Activated CD8-positive, alpha-beta T cell treated with anti-CD3 and anti-CD28 coated beads, Interleukin-2, amount 10 ng/mL, durations not matched to agents 7 days and 5 days (primary cell): ENCODE measurements around the gene SLC41A3. TPM values are rescaled to one million over a fixed set of nuclear protein-coding genes. Genes with fewer than 3 reads are reported as not detected.
"Not testable (repeated sequence)": the region's sequence is repeated elsewhere in the genome, so short reads cannot be mapped to it uniquely, and the experiment has no call there.

Source experiments
- ATAC-seq: fragments of 150-1000 bp; cut with Tn5 transposase; one replicate; pipeline ENCODE4 v1.10.0; 2021; ENCODE audit warnings: moderate library complexity
- CTCF ChIA-PET: fragments of 350-600 bp; sonication (Branson Sonifier 250); formaldehyde crosslinking; loops from one replicate; lab custom pipeline; 2021; ENCODE audit warnings: antibody characterized with exemption; lab: Charles Lee
- POLR2A ChIA-PET: fragments of 350-600 bp; sonication (Branson Sonifier 250); formaldehyde crosslinking; loops from one replicate; lab custom pipeline; 2021; ENCODE audit warnings: antibody characterized with exemption; lab: Charles Lee
- DNase-seq: peaks from one replicate; pipeline ENCODE4 v3.0.0-alpha.2; 2020
- H3K27ac Mint-ChIP-seq: one replicate; pipeline ENCODE4 v1.8.0; 2021; ENCODE audit warnings: mild to moderate bottlenecking, mixed read lengths
- H3K27me3 Mint-ChIP-seq: one replicate; pipeline ENCODE4 v1.8.0; 2021; ENCODE audit warnings: low read depth, mixed read lengths
- H3K36me3 Mint-ChIP-seq: one replicate; pipeline ENCODE4 v1.8.0; 2021; ENCODE audit warnings: low read depth, mixed read lengths
- H3K4me1 Mint-ChIP-seq: one replicate; pipeline ENCODE4 v1.8.0; 2021; ENCODE audit warnings: low read depth, mixed read lengths
- H3K4me3 Mint-ChIP-seq: one replicate; pipeline ENCODE4 v1.8.0; 2021; ENCODE audit warnings: mild to moderate bottlenecking, mixed read lengths
- H3K9me3 Mint-ChIP-seq: one replicate; pipeline ENCODE4 v1.8.0; 2022; ENCODE audit warnings: mixed read lengths; ENCODE audit not compliant: insufficient read depth
- total RNA-seq, 2 experiments: library from RNA; stranded (reverse); gene quantifications; one replicate each; pipeline ENCODE4 v1.2.3, GENCODE V29; 2021

SLC41A3 gene
- total RNA-seq, 2 experiments from 2014 or later, result 22.0 to 26.5 TPM

DNA sequence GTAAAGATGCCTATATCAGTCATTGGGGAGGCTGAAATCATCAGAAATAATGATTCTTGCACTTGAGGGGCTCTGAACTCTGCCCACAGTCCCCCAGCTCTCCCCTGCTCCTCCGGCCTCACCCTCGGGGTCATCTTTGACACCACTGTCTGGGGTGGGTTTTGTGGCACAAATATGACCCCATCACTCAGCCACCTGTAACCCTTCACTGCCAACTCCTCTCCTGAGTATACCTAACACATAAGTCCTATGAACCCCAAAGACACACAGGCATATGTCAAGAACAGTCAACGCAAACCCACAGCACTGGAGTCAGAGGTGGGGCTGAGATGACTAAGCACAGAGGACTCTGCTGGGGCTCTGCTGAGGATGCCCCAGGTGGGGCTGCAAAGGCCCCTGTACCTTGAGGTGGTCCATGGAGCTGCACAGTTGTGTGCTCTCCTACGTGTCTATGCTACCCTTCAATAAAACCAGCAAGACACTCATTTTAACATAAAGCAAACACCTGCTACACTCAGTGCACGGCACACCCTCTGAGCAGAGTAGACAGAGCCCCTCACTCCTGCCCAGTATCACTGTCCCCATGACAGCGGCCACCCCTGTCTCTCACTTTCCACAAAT is 29.9 kb downstream of the SLC41A3 start:
- Mint-ChIP-seq H3K27ac (no peak overlapping the region), H3K27me3 (no peaks in the 10 kb centered on the region), H3K9me3 (no peaks in the 10 kb centered on the region), H3K4me1 (peaks cover 7% of the 10 kb centered on the region), H3K36me3 (no peaks in the 10 kb centered on the region), H3K4me3 (no peak overlapping the region)
- POLR2A ChIA-PET, result no interaction called here
- CTCF ChIA-PET, result no interaction called here
- ATAC-seq (no peak), DNase-seq (no peak)

DNA sequence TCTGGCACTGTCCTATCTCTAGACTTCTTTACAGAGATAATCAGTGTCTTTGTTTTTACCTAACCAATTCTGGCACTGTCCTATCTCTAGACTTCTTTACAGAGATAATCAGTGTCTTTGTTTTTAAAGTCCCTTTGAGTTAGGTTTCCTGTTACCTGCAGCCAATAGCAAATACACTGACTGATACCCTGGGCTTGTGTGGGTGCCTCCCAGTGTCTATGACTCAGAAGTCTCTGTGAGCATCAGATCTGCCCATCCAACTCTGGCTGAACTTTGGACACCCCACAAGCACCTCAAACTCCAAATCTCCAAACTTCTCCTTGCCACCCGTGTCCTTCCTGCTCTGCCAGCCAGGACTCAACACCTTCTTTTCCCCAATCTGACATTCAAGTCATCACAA is 30.4 kb downstream of the SLC41A3 start:
- no peaks in the 10 kb centered on the region for H3K27me3 Mint-ChIP-seq
- H3K36me3 Mint-ChIP-seq, result no peaks in the 10 kb centered on the region
- CTCF ChIA-PET, result no interaction called here
- H3K4me3 Mint-ChIP-seq, result no peak overlapping the region
- ATAC-seq (no peak), DNase-seq (no peak)
- no peak overlapping the region for H3K27ac Mint-ChIP-seq
- H3K9me3 Mint-ChIP-seq, result no peaks in the 10 kb centered on the region
- peaks cover 7% of the 10 kb centered on the region for H3K4me1 Mint-ChIP-seq
- POLR2A ChIA-PET, result no interaction called here

DNA sequence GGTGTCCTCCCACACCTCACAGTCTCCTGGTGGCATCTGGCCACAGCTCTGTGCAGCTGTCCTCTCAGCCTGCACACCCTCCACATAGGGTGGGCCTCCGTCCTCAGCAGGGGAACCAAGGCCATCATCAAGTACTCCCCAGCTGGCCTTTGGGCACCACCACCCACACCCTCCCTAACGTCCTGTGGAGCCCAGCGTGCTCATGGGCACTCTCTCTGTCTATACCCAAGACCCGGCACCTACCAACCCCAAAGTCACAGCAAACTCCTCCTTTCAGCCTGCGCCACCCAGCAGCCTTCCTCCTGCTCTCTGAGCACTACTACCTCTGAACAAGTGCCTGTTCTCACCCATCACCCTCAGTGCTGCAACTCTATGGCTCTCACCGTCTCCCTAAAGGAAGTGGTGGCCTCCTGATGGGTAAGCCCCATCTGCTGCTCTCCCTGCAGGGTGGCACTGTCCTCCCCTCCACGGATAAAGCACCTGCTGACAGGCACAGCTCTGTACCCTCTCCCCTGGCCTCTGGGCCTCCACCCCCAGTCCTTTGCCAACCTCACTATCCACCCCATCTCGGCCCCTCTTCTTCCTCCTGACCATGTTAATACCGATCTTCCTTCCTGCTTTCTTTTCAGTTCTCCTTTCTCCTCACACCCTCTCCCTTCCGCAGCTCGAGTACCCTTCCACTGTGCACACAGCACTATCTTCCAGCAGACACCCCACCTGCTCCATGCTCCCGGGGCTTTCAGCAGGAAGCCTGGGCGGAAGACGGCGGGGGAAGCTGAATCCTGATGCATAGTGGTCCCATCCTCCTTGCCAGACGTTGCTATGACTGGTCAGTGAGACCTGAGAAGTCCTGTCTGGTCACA is 31.5 kb downstream of the SLC41A3 start:
- no peak for DNase-seq
- Mint-ChIP-seq H3K36me3 (no peaks in the 10 kb centered on the region), H3K4me1 (peaks cover 7% of the 10 kb centered on the region), H3K9me3 (no peaks in the 10 kb centered on the region), H3K27me3 (no peaks in the 10 kb centered on the region), H3K27ac (no peak overlapping the region), H3K4me3 (no peak overlapping the region)
- ChIA-PET POLR2A (no interaction called here), CTCF (no interaction called here)
- no peak for ATAC-seq

DNA sequence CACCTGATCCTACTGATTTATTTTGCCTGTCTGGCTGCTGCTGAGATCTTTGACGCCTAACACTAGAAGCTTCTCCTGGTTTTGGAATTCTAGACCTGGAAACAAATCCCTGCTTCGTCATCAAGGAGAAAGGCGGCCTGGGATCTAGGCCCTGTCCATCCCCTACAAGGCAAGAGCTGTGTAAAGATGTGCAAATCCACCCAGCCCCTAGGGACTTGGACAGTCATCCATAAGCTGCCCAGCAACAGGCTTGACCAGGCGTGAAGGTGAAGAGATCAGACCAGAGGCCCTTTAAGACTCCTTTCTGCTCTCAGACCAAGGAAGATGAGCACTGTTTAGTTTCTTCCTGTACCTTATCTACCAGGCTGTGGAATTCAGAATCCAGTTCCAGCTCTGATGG is 32.2 kb downstream of the SLC41A3 start:
- Mint-ChIP-seq H3K27ac (no peak overlapping the region), H3K4me3 (no peak overlapping the region), H3K9me3 (no peaks in the 10 kb centered on the region), H3K4me1 (peaks cover 7% of the 10 kb centered on the region), H3K36me3 (no peaks in the 10 kb centered on the region), H3K27me3 (no peaks in the 10 kb centered on the region)
- POLR2A ChIA-PET, result no interaction called here
- ATAC-seq (no peak), DNase-seq (no peak)
- CTCF ChIA-PET, result no interaction called here

DNA sequence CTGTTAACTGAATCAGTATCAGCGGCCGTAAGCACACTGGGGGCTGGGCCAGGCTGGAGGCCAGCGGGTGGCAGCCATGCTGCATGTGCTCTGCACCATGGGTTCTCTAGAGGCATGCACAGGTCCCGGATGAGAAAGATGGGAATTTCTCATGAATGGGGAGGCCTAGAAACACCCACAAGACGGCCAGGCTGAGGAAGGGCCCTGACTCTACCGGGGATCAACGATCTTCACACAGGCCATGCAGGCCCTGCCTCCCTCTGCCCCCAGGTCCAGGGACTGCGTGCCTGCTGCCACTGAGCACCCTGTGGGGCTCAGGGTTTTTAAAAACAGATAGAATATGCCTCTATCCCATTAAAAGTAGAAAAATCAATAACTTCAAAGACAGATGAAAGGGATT is 32.7 kb downstream of the SLC41A3 start:
- Mint-ChIP-seq H3K27me3 (no peaks in the 10 kb centered on the region), H3K4me3 (no peak overlapping the region), H3K36me3 (no peaks in the 10 kb centered on the region), H3K9me3 (no peaks in the 10 kb centered on the region), H3K4me1 (peaks cover 7% of the 10 kb centered on the region), H3K27ac (no peak overlapping the region)
- POLR2A ChIA-PET, result no interaction called here
- DNase-seq (no peak), ATAC-seq (no peak)
- CTCF ChIA-PET, result no interaction called here

DNA sequence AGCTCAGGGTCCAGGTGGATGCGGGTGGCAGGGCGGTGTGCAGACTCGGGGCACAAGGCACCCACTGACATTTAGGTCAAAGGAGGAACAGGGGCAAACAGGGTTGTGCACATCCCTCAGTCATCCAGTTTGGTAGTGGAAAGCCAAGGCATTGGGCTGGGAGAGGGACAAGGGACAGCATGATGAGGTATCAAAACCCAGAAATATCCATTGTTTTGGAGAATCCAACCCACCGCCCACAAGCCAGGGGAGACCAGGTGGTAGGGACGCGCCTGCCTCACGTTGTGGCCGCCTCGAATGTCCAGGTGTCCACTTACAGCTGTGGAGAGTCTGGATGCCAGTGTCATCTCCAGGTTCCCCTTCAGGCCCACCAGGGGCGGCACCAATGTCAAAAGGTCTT is 33.3 kb downstream of the SLC41A3 start:
- Mint-ChIP-seq H3K4me3 (no peak overlapping the region), H3K27me3 (no peaks in the 10 kb centered on the region), H3K9me3 (no peaks in the 10 kb centered on the region), H3K27ac (no peak overlapping the region), H3K4me1 (peaks cover 7% of the 10 kb centered on the region), H3K36me3 (no peaks in the 10 kb centered on the region)
- ChIA-PET POLR2A (no interaction called here), CTCF (interaction anchor here (1.0 kb wide), 1 partner anchor 15 kb away, joined by 3 read pairs; no protein-coding TSS in a partner anchor)
- DNase-seq (no peak), ATAC-seq (no peak)

DNA sequence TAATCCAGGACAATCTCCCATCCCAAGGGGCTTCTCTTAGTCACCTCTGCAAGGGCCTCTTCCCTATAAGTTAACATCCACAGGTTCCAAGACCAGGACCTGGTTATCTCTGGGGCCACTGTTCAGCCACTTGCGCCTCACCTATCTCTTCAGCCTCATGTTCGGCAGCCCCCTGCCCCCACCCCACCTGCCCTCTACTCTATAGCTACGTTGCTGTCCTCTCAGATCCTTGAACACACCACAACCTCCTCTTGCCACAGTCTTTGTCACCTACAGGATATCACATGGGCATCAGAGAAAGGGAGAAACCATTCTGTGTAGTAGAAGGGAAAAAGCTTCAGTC is 33.9 kb downstream of the SLC41A3 start:
- Mint-ChIP-seq H3K9me3 (no peaks in the 10 kb centered on the region), H3K4me3 (no peak overlapping the region), H3K27ac (no peak overlapping the region), H3K36me3 (no peaks in the 10 kb centered on the region), H3K27me3 (no peaks in the 10 kb centered on the region), H3K4me1 (peaks cover 7% of the 10 kb centered on the region)
- CTCF ChIA-PET, result interaction anchor here (1.0 kb wide), 1 partner anchor 15 kb away, joined by 3 read pairs; no protein-coding TSS in a partner anchor
- ATAC-seq (no peak), DNase-seq (no peak)
- POLR2A ChIA-PET, result no interaction called here

DNA sequence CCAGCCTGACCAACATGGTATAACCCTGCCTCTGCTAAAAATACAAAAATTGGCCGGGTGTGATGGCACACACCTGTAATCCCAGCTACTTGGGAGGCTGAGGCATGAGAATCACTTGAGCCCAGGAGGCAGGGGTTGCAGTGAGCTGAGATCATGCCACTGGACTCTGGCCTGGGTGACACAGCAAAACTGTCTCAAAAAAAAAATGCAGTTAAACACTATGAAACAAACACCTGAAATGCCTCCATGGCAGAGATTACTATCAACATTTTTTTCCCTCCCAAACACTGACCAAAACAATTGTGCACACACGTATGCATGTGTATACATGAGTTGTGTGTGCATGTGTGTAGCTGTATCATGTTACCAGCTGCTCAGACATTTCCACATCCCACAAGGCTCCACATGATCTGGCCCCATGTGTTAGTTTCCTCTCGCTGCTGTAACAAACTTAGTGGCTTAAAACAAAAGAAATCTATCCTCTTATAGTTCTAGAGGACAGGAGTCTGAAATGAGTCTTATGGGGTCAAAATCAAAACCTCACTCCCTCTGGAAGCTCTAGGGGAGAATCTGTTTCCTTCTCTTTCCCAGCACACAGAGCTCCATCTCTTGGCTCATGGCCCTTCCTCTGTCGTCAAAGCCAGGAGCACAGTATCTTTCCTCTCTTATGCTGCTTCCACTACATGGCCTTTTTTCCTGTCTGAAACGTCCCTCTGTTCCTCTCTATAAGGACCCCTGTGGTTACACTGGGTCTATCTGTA is 34.5 kb downstream of the SLC41A3 start:
- H3K9me3 Mint-ChIP-seq, result no peaks in the 10 kb centered on the region
- no peak overlapping the region for H3K4me3 Mint-ChIP-seq
- peaks cover 7% of the 10 kb centered on the region for H3K4me1 Mint-ChIP-seq

DNA sequence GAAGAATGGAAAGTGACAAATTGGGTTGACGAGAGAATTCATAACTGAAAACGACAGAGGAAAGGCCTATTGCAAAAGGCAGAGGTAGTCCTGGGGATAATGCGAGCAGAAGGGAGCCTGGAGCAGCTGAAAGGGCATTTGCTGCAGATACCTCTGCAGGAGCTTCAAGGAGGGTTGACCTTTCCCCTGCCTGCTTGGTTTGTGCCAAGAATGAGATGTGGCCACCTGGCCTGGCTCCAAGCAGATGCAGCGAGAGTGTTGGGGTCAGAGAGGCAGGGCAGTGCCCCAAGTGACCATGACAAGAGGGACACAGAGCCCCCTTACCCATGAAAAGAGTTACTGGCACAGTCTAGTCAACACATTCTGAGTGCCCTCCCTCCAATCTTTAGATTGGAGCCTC is 43.5 kb downstream of the SLC41A3 start:
- Mint-ChIP-seq H3K4me1 (no peaks in the 10 kb centered on the region), H3K36me3 (peaks cover 3% of the 10 kb centered on the region), H3K9me3 (peaks cover 4% of the 10 kb centered on the region), H3K27me3 (no peaks in the 10 kb centered on the region), H3K4me3 (no peak overlapping the region), H3K27ac (no peak overlapping the region)
- DNase-seq, result peak; percentile 4
- CTCF ChIA-PET, result no interaction called here
- no peak for ATAC-seq
- POLR2A ChIA-PET, result no interaction called here

More for the DNA sequence above, 34.5 kb downstream of the SLC41A3 start:
- Mint-ChIP-seq H3K27ac (no peak overlapping the region), H3K27me3 (no peaks in the 10 kb centered on the region), H3K36me3 (no peaks in the 10 kb centered on the region)
- DNase-seq (no peak), ATAC-seq (no peak)
- ChIA-PET CTCF (interaction anchor here (1.0 kb wide), 1 partner anchor 16 kb away, joined by 3 read pairs; no protein-coding TSS in a partner anchor), POLR2A (no interaction called here)

DNA sequence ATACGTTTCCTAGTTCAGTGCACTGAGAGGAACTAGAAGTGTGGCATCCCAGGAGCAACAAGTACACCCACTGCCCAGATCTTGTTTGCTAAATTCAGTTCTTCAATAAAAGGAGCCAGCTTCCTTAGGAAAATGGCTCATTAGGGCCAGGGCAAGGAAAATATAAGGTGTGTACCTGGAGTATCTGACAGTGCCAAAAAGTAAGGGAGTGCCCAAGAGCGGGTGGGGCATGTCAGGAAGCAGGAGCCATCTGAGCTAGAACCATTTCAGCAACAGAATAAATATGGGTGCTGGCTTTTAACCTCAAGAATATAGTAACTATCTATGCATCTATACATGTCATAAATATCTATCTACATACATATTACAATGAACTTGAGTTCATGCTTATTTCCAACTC is 44.1 kb downstream of the SLC41A3 start:
- Mint-ChIP-seq H3K9me3 (peaks cover 4% of the 10 kb centered on the region), H3K4me3 (no peak overlapping the region), H3K36me3 (peaks cover 3% of the 10 kb centered on the region), H3K4me1 (peaks cover under 1% of the 10 kb centered on the region), H3K27me3 (no peaks in the 10 kb centered on the region), H3K27ac (no peak overlapping the region)
- ATAC-seq (no peak), DNase-seq (peak; percentile 5)
- CTCF ChIA-PET, result no interaction called here
- POLR2A ChIA-PET, result no interaction called here

DNA sequence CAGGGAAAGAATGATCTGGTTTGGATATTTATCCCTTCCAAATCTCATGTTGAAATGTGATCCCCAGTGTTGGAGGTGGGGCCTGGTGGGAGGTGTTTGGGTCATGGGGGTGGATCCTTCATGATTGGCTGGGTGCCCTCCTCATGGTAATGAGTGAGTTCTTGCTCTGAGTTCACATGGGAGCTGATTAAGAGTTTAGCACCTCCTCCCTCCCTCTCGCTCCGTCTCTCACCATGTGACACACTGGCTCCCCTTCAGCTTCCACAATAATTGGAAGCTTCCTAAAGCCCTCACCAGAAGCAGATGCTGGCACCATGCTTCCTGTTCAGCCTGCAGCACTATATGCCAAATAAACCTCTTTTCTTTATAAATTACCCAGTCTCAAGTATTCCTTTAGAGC is 45.1 kb downstream of the SLC41A3 start:
- DNase-seq, POLR2A ChIA-PET, H3K27me3 Mint-ChIP-seq, H3K4me1 Mint-ChIP-seq, H3K9me3 Mint-ChIP-seq, H3K4me3 Mint-ChIP-seq, H3K36me3 Mint-ChIP-seq, H3K27ac Mint-ChIP-seq, ATAC-seq: not testable (repeated sequence)
- CTCF ChIA-PET, result interaction anchor here (0.8 kb wide), 1 partner anchor 18 kb away, joined by 3 read pairs; no protein-coding TSS in a partner anchor

DNA sequence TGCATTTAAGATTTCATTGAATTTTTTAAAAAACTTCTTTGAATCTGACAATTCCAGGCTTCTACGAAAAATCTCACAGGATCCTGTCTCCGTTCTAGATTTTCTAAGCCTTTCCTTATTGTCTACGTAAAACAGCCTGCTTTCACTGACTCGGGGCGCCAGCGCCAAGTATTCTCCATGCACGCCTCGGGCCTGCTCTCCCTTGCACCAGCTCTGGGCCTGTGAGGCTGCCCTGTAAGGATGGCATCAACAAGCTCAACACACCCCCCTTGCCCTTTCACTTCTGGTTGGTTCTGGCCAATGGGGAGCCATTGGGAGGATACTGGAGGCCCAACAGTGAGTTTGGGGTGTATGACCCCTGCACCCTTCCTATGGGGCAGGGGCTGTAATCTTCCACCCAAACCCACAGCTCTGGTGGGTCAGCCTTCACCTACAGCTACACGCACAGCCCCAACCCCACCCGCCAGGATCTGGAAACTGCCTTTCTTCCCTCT is 47.8 kb downstream of the SLC41A3 start:
- ATAC-seq (no peak), DNase-seq (peak; percentile 8)
- Mint-ChIP-seq H3K4me3 (no peak overlapping the region), H3K9me3 (no peaks in the 10 kb centered on the region), H3K36me3 (peaks cover 3% of the 10 kb centered on the region), H3K4me1 (peaks cover 2% of the 10 kb centered on the region), H3K27ac (no peak overlapping the region), H3K27me3 (no peaks in the 10 kb centered on the region)
- CTCF ChIA-PET, result no interaction called here
- POLR2A ChIA-PET, result no interaction called here
